Measurements from ENCODE around the gene EHBP1.

Gene EHBP1

DNA sequence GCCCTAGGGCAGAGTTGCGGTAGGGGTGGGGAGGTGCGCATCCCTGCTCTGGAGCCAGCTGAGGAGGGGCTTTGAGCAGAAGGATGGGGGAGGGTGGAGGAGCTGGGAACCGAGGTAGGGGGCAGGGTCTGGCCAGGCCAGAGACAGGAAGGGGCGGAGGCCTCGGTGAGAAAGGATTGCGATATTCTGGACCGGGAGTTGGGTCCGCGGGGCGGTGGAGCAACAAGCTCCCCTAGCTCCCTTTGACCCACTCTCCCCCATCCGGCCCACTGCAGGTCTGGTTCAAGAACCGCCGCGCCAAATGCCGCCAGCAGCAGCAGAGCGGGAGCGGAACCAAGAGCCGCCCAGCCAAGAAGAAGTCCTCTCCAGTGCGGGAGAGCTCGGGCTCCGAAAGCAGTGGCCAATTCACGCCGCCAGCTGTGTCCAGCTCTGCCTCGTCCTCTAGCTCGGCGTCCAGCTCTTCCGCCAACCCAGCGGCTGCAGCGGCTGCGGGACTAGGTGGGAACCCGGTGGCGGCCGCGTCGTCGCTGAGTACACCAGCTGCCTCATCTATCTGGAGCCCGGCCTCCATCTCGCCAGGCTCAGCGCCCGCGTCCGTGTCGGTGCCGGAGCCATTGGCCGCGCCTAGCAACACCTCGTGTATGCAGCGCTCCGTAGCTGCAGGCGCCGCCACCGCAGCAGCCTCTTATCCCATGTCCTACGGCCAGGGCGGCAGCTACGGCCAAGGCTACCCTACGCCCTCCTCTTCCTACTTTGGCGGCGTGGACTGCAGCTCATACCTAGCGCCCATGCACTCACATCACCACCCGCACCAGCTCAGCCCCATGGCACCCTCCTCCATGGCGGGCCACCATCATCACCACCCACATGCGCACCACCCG is 350.0 kb downstream of the EHBP1 start:
- H3K4me3 ChIP-seq (ENCODE audit: low read depth, low read length): no peak overlapping the region
- DNase-seq (ENCODE audit: low read depth): no peak
- TF ChIP-seq MAX (IDR thresholded peaks at IDR 0.05; ENCODE audit: low read depth, low read length): no peak

GRCh38 chr2:63056107-63057050 is 350.9 kb downstream of the EHBP1 start:
- DNase-seq (ENCODE audit: low read depth): no peak
- H3K4me3 ChIP-seq (ENCODE audit: low read depth, low read length): no peak overlapping the region
- TF ChIP-seq MAX (IDR thresholded peaks at IDR 0.05; ENCODE audit: low read depth, low read length) (no peak), CTCF (IDR thresholded peaks at IDR 0.05; ENCODE audit: low read depth, low read length) (no peak), MYC (IDR thresholded peaks at IDR 0.05; ENCODE audit: low read depth, low read length) (no peak), POLR2A (IDR thresholded peaks at IDR 0.05; ENCODE audit: extremely low read depth, insufficient read length) (no peak)

GRCh38 chr2:63057249-63058143 is 352.0 kb downstream of the EHBP1 start:
- no peak for DNase-seq (ENCODE audit: low read depth)
- TF ChIP-seq MAX (IDR thresholded peaks at IDR 0.05; ENCODE audit: low read depth, low read length) (no peak), POLR2A (IDR thresholded peaks at IDR 0.05; ENCODE audit: extremely low read depth, insufficient read length) (no peak), CTCF (IDR thresholded peaks at IDR 0.05; ENCODE audit: low read depth, low read length) (no peak), MYC (IDR thresholded peaks at IDR 0.05; ENCODE audit: low read depth, low read length) (no peak)
- no peak overlapping the region for H3K4me3 ChIP-seq (ENCODE audit: low read depth, low read length)

- TF ChIP-seq POLR2A (IDR thresholded peaks at IDR 0.05; ENCODE audit: extremely low read depth, insufficient read length): no peak
- no peak for TF ChIP-seq CTCF (IDR thresholded peaks at IDR 0.05; ENCODE audit: low read depth, low read length)
- no peak for TF ChIP-seq MYC (IDR thresholded peaks at IDR 0.05; ENCODE audit: low read depth, low read length)
- no peak for TF ChIP-seq MAX (IDR thresholded peaks at IDR 0.05; ENCODE audit: low read depth, low read length)
- no peak overlapping the region for H3K4me3 ChIP-seq (ENCODE audit: low read depth, low read length)
- DNase-seq (ENCODE audit: low read depth): no peak
Observed at GRCh38 chr2:63058144-63058920, 352.8 kb downstream of the EHBP1 start.

GRCh38 chr2:63058921-63059792 is 353.6 kb downstream of the EHBP1 start:
- TF ChIP-seq MYC (IDR thresholded peaks at IDR 0.05; ENCODE audit: low read depth, low read length) (no peak), POLR2A (IDR thresholded peaks at IDR 0.05; ENCODE audit: extremely low read depth, insufficient read length) (no peak), MAX (IDR thresholded peaks at IDR 0.05; ENCODE audit: low read depth, low read length) (no peak), CTCF (IDR thresholded peaks at IDR 0.05; ENCODE audit: low read depth, low read length) (no peak)
- no peak overlapping the region for H3K4me3 ChIP-seq (ENCODE audit: low read depth, low read length)
- no peak for DNase-seq (ENCODE audit: low read depth)
